Caco-2 (cell line): ENCODE results near the gene MCEE. TPM values are rescaled to one million over a fixed set of nuclear protein-coding genes. Genes with fewer than 3 reads are reported as not detected.

Experiments used
- BruUV-seq: library from RNA; stranded (reverse); fragments of 400-500 nt; replicated peaks from 2 replicates; lab custom pipeline; 2021; lab: Mats Ljungman, UMichigan
- CTCF ChIA-PET: fragments of 300-600 bp; sonication (Branson Sonifier 250); formaldehyde crosslinking; loops from one replicate; lab custom pipeline; 2022; ENCODE audit warnings: antibody characterized with exemption; lab: Charles Lee
- POLR2A ChIA-PET: fragments of 300-600 bp; sonication (Branson Sonifier 250); formaldehyde crosslinking; loops from one replicate; lab custom pipeline; 2022; ENCODE audit warnings: antibody characterized with exemption; lab: Charles Lee
- DNase-seq, 2 experiments: peaks; one replicate each; pipeline versions ENCODE4 v3.0.0 to v3.0.0-alpha.2; 2020 to 2022
- H3K27me3 ChIP-seq: replicated peaks from 2 replicates; pipeline ENCODE4 v1.6.0; 2011; ENCODE audit warnings: low read length; ENCODE audit not compliant: control insufficient read depth, insufficient read depth
- H3K36me3 ChIP-seq: 2 replicates; pipeline ENCODE4 v1.5.1; 2011; ENCODE audit warnings: low read length; ENCODE audit not compliant: control insufficient read depth, insufficient read depth
- H3K4me1 ChIP-seq: fragments of 250-450 bp; sonication (Bioruptor Pico); 2 replicates; pipeline ENCODE4 v1.5.1; 2020; ENCODE audit warnings: mild to moderate bottlenecking
- H3K4me3 ChIP-seq: 2 replicates; pipeline ENCODE4 v1.5.1; 2011; ENCODE audit warnings: low read depth, mild to moderate bottlenecking, control low read depth, low read length
- H3K9me3 ChIP-seq: fragments of 250-450 bp; sonication (Bioruptor Pico); 2 replicates; pipeline ENCODE4 v1.5.1; 2020; ENCODE audit warnings: mild to moderate bottlenecking, moderate library complexity
- H3K27ac Mint-ChIP-seq: one replicate; pipeline ENCODE4 v1.8.0; 2022; ENCODE audit warnings: mixed read lengths; ENCODE audit not compliant: unreplicated experiment
- H3K27me3 Mint-ChIP-seq: one replicate; pipeline ENCODE4 v1.8.0; 2022; ENCODE audit warnings: mixed read lengths; ENCODE audit not compliant: insufficient read depth, unreplicated experiment
- H3K36me3 Mint-ChIP-seq: one replicate; pipeline ENCODE4 v1.8.0; 2022; ENCODE audit warnings: mild to moderate bottlenecking, mixed read lengths; ENCODE audit not compliant: insufficient read depth, unreplicated experiment
- H3K4me1 Mint-ChIP-seq: one replicate; pipeline ENCODE4 v1.8.0; 2022; ENCODE audit warnings: low read depth, mixed read lengths; ENCODE audit not compliant: unreplicated experiment
- H3K4me3 Mint-ChIP-seq: one replicate; pipeline ENCODE4 v1.8.0; 2022; ENCODE audit warnings: mild to moderate bottlenecking, moderate library complexity, mixed read lengths; ENCODE audit not compliant: unreplicated experiment
- H3K9me3 Mint-ChIP-seq: one replicate; pipeline ENCODE4 v1.8.0; 2022; ENCODE audit warnings: mixed read lengths; ENCODE audit not compliant: unreplicated experiment
- CTCF ChIP-seq, 2 experiments: fragments of 200-600 bp in 1 of 2; IDR thresholded peaks; 1 replicate in 1 of 2; 2 replicates in 1 of 2; pipeline versions ENCODE4 v1.5.1 to v1.8.0; 2011 to 2022; ENCODE audit warnings: antibody characterized with exemption in 1 of 2, control low read depth in 1 of 2, inconsistent platforms in 1 of 2, low read depth in 1 of 2, low read length in 1 of 2, mild to moderate bottlenecking in 1 of 2, moderate library complexity in 1 of 2; ENCODE audit not compliant: insufficient read depth in 1 of 2, severe bottlenecking in 1 of 2, unreplicated experiment in 1 of 2
- intact Hi-C: fragments of 100-400 bp; cut with micrococcal nuclease; formaldehyde crosslinking; loops from one replicate; pipeline ENCODE4 v1.10.0; 2022; ENCODE audit not compliant: unreplicated experiment
- total RNA-seq: library from RNA; stranded (reverse); gene quantifications from 2 replicates; pipeline ENCODE4 v1.2.3, GENCODE V29; 2022

The MCEE gene
- total RNA-seq, 1 experiment from 2014 or later: 13.7 TPM

- Mint-ChIP-seq H3K9me3 (peaks cover 11% of the 10 kb centered on the region), H3K4me3 (no peak overlapping the region), H3K4me1 (no peaks in the 10 kb centered on the region), H3K36me3 (peaks cover 26% of the 10 kb centered on the region), H3K27me3 (no peaks in the 10 kb centered on the region), H3K27ac (no peak overlapping the region)
- intact Hi-C loops: no loop called here
- CTCF ChIA-PET: no interaction called here
- Histone ChIP-seq H3K27me3 (no peaks in the 10 kb centered on the region), H3K4me1 (no peaks in the 10 kb centered on the region), H3K36me3 (no peaks in the 10 kb centered on the region; the same call in 1 of the 2 replicates), H3K4me3 (no peak overlapping the region), H3K9me3 (peaks cover 4% of the 10 kb centered on the region; the same call in 1 of the 2 replicates)
- DNase-seq: no peak
- POLR2A ChIA-PET: no interaction called here
- TF ChIP-seq CTCF (IDR thresholded peaks at IDR 0.05; ENCODE audit: insufficient read depth in 1 of 2, low read depth in 1 of 2, low read length in 1 of 2, severe bottlenecking in 1 of 2, unreplicated experiment in 1 of 2): no peak
- no TSS peak for BruUV-seq
Observed at GRCh38 chr2:71121479-71121878, 8.6 kb downstream of the MCEE start.

- Mint-ChIP-seq H3K27ac (no peak overlapping the region), H3K27me3 (no peaks in the 10 kb centered on the region), H3K4me1 (no peaks in the 10 kb centered on the region), H3K9me3 (peaks cover 11% of the 10 kb centered on the region), H3K36me3 (peaks cover 32% of the 10 kb centered on the region), H3K4me3 (no peak overlapping the region)
- Histone ChIP-seq H3K4me3 (no peak overlapping the region), H3K4me1 (no peaks in the 10 kb centered on the region), H3K9me3 (peaks cover 4% of the 10 kb centered on the region; the same call in 1 of the 2 replicates), H3K36me3 (no peaks in the 10 kb centered on the region; the same call in 1 of the 2 replicates), H3K27me3 (no peaks in the 10 kb centered on the region)
- CTCF ChIA-PET: no interaction called here
- POLR2A ChIA-PET: no interaction called here
- DNase-seq: no peak
- intact Hi-C loops: no loop called here
- TF ChIP-seq CTCF (IDR thresholded peaks at IDR 0.05; ENCODE audit: insufficient read depth in 1 of 2, low read depth in 1 of 2, low read length in 1 of 2, severe bottlenecking in 1 of 2, unreplicated experiment in 1 of 2): no peak
- BruUV-seq: no TSS peak
Observed at GRCh38 chr2:71120195-71120594, 9.8 kb downstream of the MCEE start.

- Histone ChIP-seq H3K4me3 (no peak overlapping the region), H3K4me1 (no peaks in the 10 kb centered on the region), H3K27me3 (no peaks in the 10 kb centered on the region), H3K9me3 (no peaks in the 10 kb centered on the region), H3K36me3 (no peaks in the 10 kb centered on the region; the same call in 1 of the 2 replicates)
- no peak overlapping the region for H3K27ac Mint-ChIP-seq
- H3K36me3 Mint-ChIP-seq: peaks cover 26% of the 10 kb centered on the region
- H3K9me3 Mint-ChIP-seq: no peaks in the 10 kb centered on the region
- no peaks in the 10 kb centered on the region for H3K4me1 Mint-ChIP-seq
- no peak overlapping the region for H3K4me3 Mint-ChIP-seq
- no peak for TF ChIP-seq CTCF (IDR thresholded peaks at IDR 0.05; ENCODE audit: insufficient read depth in 1 of 2, low read depth in 1 of 2, low read length in 1 of 2, severe bottlenecking in 1 of 2, unreplicated experiment in 1 of 2)
- POLR2A ChIA-PET: no interaction called here
- DNase-seq: no peak
- CTCF ChIA-PET: interaction anchor here (0.5 kb wide), 1 partner anchor 60 kb away, joined by 3 read pairs; no protein-coding TSS in a partner anchor
- no peaks in the 10 kb centered on the region for H3K27me3 Mint-ChIP-seq
- no TSS peak for BruUV-seq
- intact Hi-C loops: no loop called here
Observed at GRCh38 chr2:71117063-71117462, 13.0 kb downstream of the MCEE start.
